Ovary (tissue), 9 donors: ENCODE data around the gene NEDD4L. TPM values are rescaled to one million over a fixed set of nuclear protein-coding genes. Genes with fewer than 3 reads are reported as not detected.

Experiments
- DNase-seq, 5 donors: peaks; one replicate each; pipeline ENCODE4 v3.0.0-alpha.2; 2019 to 2020
- H3K27ac ChIP-seq, 2 donors: fragments of 200-600 bp; one replicate each; pipeline versions ENCODE4 v1.5.1 to v1.8.0; 2019 to 2022
- H3K27me3 ChIP-seq: fragments of 200-600 bp; one replicate; pipeline ENCODE4 v1.8.0; 2022
- H3K36me3 ChIP-seq: fragments of 200-600 bp; sonication (generic); one replicate; pipeline ENCODE4 v1.5.1; 2019
- H3K4me1 ChIP-seq: one replicate; pipeline ENCODE4 v1.8.1; 2013; ENCODE audit warnings: mild to moderate bottlenecking, moderate library complexity; ENCODE audit not compliant: insufficient read depth
- H3K4me3 ChIP-seq: fragments of 200-600 bp; sonication (generic); one replicate; pipeline ENCODE4 v1.5.1; 2017
- H3K9me3 ChIP-seq, 2 donors: fragments of 200-600 bp in 1 of 2; sonication (generic) in 1 of 2; one replicate each; pipeline versions ENCODE4 v1.5.1 to v1.8.1; 2013 to 2019; ENCODE audit warnings: mild to moderate bottlenecking in 1 of 2, moderate library complexity in 1 of 2
- EP300 ChIP-seq: sonication (generic); formaldehyde crosslinking; IDR thresholded peaks from one replicate; pipeline ENCODE4 v1.6.1; 2017; ENCODE audit warnings: antibody characterized with exemption
- POLR2A ChIP-seq: fragments of 450-650 bp; IDR thresholded peaks from one replicate; pipeline ENCODE4 v1.6.1; 2017; ENCODE audit warnings: antibody characterized with exemption, mild to moderate bottlenecking, moderate library complexity
- WGBS, 3 donors: extraction: QIAGEN DNeasy Blood & Tissue Kit in 1 of 3; methylation state at CpG; one replicate each; pipeline versions ENCODE4 v1.1.5 to v1.1.7; 2013 to 2017; 5-methylcytosine and 5-hydroxymethylcytosine counted together
- intact Hi-C, 4 donors: fragments of 100-400 bp; cut with DNase I; formaldehyde crosslinking; loops; one replicate each; pipeline versions ENCODE4 v1.11.0 to v1.15.1; 2022 to 2023
- polyA plus RNA-seq, 2 donors: library from polyadenylated mRNA; stranded (reverse); fragments of 200-250 nt in 1 of 2; fragments of 350-450 nt in 1 of 2; fragmentation: Illumina TruSeq in 1 of 2; extraction: RNeasy Lipid Tissue Mini Kit (QIAGEN cat#74804) in 1 of 2; gene quantifications; one replicate each; pipeline ENCODE4 v1.2.3, GENCODE V29; 2013 to 2014
- total RNA-seq, 7 donors: library from RNA; depleted of rRNA in 2 of 7; stranded (reverse); fragments of >200 nt in 2 of 7; fragmentation: NEBNext Ultra II Directional in 3 of 7; extraction: Animal tissue kit (Norgen Biotek cat#: 25700) in 3 of 7; gene quantifications; one replicate each; pipeline versions ENCODE4 v1.1.0 to v1.2.4, GENCODE V29; 2016 to 2023
- TF ChIP-seq, protein P1 (sequence below), 3 donors: fragments of 450-650 bp in 2 of 3; fragments of 200-600 bp in 1 of 3; IDR thresholded peaks; one replicate each; pipeline versions ENCODE4 v1.5.1 to v1.8.0; 2016 to 2022; ENCODE audit warnings: antibody characterized with exemption in 3 of 3, mild to moderate bottlenecking in 1 of 3
- donor health status: DM: no; HTN: no; CAD: no; lungs with moderate emphysema.
- donor health status: DM: no; HTN: no; CAD: no.
- donor health status: Bipolar disorder and iron deficiency.
- donor health status: DM: yes; HTN: yes; CAD: no.
- donor health status: DM: no; HTN: no; CAD: no.
- donor health status: DM: yes; HTN: yes; CAD: no.

Gene NEDD4L
- total and polyA plus RNA-seq, 9 donors = 11.0 to 75.2 (median 18.2) TPM

DNA sequence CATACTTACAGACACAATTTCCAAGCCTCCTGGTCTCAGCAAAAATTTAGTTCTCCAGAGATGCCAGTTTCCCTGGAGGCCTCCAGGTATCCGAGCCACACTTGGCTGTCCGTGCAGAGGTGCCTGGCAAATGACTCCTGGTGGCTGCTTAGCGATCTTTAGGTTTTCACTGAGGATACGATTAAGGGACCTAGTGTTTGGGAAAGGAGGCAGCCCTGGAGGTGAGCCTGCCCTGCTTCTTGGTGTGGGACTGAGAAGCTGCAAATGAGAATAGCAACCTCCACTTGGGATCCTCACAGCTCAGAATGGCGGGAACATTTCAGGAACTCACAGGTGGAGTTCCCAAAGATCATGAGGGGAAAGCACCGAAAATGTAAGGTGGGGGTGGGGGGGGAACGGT, 367.3 kb downstream of the NEDD4L start:
- no peak overlapping the region for H3K27ac ChIP-seq
- TF ChIP-seq EP300 = no peak
- TF ChIP-seq POLR2A = no peak
- TF ChIP-seq, protein P1, sequence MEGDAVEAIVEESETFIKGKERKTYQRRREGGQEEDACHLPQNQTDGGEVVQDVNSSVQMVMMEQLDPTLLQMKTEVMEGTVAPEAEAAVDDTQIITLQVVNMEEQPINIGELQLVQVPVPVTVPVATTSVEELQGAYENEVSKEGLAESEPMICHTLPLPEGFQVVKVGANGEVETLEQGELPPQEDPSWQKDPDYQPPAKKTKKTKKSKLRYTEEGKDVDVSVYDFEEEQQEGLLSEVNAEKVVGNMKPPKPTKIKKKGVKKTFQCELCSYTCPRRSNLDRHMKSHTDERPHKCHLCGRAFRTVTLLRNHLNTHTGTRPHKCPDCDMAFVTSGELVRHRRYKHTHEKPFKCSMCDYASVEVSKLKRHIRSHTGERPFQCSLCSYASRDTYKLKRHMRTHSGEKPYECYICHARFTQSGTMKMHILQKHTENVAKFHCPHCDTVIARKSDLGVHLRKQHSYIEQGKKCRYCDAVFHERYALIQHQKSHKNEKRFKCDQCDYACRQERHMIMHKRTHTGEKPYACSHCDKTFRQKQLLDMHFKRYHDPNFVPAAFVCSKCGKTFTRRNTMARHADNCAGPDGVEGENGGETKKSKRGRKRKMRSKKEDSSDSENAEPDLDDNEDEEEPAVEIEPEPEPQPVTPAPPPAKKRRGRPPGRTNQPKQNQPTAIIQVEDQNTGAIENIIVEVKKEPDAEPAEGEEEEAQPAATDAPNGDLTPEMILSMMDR (IDR thresholded peaks at IDR 0.05) = no peak
- intact Hi-C loops = no loop called here
- H3K27me3 ChIP-seq = no peaks in the 10 kb centered on the region
- 82 to 92% (median 87%) methylated on average over 7 of the region's 7 CpGs for WGBS, 3 donors
- H3K9me3 ChIP-seq = no peaks in the 10 kb centered on the region
- DNase-seq = no peak
- H3K4me1 ChIP-seq = no peaks in the 10 kb centered on the region
- H3K4me3 ChIP-seq = no peak overlapping the region
- H3K36me3 ChIP-seq = no peaks in the 10 kb centered on the region

DNA sequence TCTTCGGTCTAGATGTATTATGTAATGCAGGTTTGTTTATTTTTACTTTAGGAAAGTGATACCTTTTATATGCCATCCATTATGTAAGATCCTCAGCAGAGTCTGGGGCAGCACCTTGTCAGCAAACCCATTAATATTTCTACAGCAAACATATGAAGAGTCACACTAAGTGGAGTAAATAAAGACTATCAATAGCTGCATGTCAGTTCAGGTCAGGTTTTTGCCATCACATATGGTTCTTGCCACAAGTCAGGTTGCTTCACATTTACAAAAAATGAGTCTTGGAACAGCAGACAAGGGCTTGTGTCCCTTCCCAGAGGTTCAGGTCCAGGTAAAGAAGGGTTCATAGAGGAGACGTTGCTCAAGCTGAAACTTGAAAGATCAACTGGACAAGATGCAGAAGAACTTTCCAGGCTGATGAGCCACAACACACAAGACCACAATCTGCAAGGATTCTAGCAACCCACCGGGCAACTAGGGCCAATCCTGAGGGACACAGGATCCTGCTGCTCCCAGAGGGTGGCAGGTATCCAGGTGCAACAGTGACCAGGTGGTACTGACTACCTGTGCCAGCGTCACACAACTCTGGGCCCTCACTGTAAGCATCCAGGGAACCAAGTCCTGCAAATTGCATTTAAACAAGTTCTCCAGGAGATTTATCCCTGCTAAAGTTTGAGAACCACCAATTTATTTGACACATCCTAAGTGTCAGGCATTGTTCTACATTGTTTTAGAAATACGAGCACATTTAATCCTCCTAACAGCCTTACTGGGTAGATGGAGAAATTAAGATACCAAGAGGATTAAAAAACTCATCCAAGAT, 369.0 kb downstream of the NEDD4L start:
- TF ChIP-seq EP300 = no peak
- TF ChIP-seq, protein P1 (IDR thresholded peaks at IDR 0.05) = no peak
- no peak for TF ChIP-seq POLR2A
- intact Hi-C loops = no loop called here
- Histone ChIP-seq H3K4me3 (no peak overlapping the region), H3K36me3 (no peaks in the 10 kb centered on the region), H3K27ac (no peak overlapping the region), H3K27me3 (no peaks in the 10 kb centered on the region), H3K4me1 (no peaks in the 10 kb centered on the region), H3K9me3 (no peaks in the 10 kb centered on the region)
- 88 to 94% (median 90%) methylated on average over 5 of the region's 5 CpGs for WGBS, 3 donors
- no peak for DNase-seq

DNA sequence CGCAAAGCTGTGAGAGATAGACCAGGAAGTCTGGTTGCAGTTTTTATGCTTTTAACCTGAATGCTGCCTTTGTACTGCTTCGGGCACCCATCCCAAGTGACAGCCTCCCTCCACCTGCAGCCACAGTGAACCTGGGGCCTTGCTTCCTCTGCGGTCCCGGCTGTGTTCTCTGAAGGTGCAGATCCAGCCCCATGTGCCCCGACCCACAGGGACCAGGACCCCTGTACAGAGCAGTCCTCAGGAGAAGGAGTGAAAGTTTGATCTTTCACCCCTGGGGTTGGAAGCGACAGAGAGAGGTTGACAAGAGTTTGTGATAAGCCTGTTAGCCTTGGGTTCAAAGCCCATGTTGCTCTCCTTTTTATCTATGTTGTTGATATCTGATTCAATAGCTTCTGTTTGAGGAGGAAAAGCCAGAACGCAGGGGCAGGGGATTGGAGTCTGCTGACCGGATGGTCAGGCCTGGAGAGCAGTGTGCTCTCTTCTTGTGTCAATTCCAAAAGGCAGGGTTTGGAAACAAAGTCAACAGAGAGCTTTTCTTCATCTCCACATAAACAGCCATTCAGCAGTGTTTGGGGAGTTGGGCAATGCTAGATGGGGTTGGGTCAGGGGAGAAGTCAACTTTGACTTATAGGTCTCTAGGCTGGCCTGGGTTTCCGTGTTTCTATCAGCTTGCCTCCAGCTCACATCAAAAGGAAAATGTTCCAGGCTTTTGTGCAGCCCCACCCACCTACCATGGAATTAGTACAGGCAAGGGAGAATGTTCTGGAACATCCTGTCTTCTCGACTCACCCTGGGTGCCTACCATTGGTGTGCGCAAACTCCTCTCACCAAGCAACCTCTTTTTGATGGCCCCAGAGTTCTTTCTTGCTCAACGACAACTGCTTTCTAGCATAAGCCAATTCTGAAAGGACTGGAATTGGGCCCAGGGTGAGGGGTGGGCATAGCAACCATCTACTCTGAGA, 369.9 kb downstream of the NEDD4L start:
- Histone ChIP-seq H3K27me3 (no peaks in the 10 kb centered on the region), H3K9me3 (no peaks in the 10 kb centered on the region), H3K4me3 (no peak overlapping the region), H3K4me1 (no peaks in the 10 kb centered on the region), H3K27ac (no peak overlapping the region), H3K36me3 (no peaks in the 10 kb centered on the region)
- intact Hi-C loops = no loop called here
- TF ChIP-seq POLR2A = no peak
- TF ChIP-seq, protein P1 (IDR thresholded peaks at IDR 0.05) = no peak
- no peak for TF ChIP-seq EP300
- DNase-seq = no peak
- WGBS, 3 donors = 87 to 91% (median 90%) methylated on average over 12 of the region's 12 CpGs

DNA sequence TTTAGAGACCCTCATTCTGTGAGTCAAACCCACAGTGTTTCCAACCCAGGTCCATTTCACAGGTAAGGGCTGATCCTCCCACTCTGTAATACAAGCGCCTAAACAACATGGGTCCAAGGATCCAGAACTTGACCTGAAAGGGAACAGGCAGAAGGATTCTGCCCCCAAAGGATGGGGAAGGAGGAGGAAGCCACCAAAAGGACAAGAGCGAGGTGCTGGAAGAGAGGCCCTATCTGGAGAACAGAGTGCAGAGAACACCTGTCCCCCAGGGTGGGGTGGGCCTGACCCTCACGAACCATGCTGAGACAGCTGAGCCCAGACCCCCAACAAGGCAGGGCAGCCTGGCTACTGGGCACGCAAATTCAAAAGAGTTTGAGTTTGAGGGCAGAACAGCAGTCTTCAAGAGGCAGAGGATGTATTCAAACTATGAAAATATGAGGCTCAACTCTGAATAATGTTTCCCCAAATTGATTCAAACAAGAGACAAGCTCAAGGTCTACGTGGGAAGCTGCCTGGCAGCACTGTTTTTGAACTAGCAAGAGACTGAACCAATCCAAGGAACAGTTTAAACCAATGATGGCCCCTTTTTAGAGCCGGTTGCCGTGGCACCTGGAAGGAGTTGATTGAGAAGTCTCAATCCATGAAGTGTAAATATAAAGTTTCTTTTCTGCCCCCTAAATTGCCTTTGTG, 372.1 kb downstream of the NEDD4L start:
- intact Hi-C loops = no loop called here
- no peaks in the 10 kb centered on the region for H3K9me3 ChIP-seq
- TF ChIP-seq POLR2A (no peak), EP300 (no peak)
- TF ChIP-seq, protein P1 (IDR thresholded peaks at IDR 0.05) = no peak
- no peak for DNase-seq
- no peaks in the 10 kb centered on the region for H3K36me3 ChIP-seq
- H3K4me1 ChIP-seq = no peaks in the 10 kb centered on the region
- no peaks in the 10 kb centered on the region for H3K27me3 ChIP-seq
- H3K4me3 ChIP-seq = no peak overlapping the region
- 64 to 79% (median 64%) methylated on average over 7 of the region's 7 CpGs for WGBS, 3 donors
- H3K27ac ChIP-seq = no peak overlapping the region
